Cardiac fibroblast (primary cell): Measurements from ENCODE around the gene SRSF1.

Source experiments
- DNase-seq, 2 donors: peaks; one replicate each; pipeline versions ENCODE4 v3.0.0 to v3.0.0-alpha.2; 2010; ENCODE audit warnings: low read depth in 2 of 2
- H3K4me3 ChIP-seq, 2 donors: replicated peaks in 1 of 2; 1 replicate in 1 of 2; 2 replicates in 1 of 2; pipeline ENCODE4 v1.5.1; 2011; ENCODE audit warnings: low read depth in 2 of 2, low read length in 2 of 2, mild to moderate bottlenecking in 2 of 2, moderate library complexity in 1 of 2
- TF ChIP-seq, protein P1 (sequence below): IDR thresholded peaks from one replicate; pipeline ENCODE4 v1.5.1; 2011; ENCODE audit warnings: low read depth, mild to moderate bottlenecking, low read length, inconsistent platforms

The SRSF1 gene

GRCh38 chr17:58041161-58041560 lies 34.1 kb upstream of the SRSF1 start:
- TF ChIP-seq, protein P1, sequence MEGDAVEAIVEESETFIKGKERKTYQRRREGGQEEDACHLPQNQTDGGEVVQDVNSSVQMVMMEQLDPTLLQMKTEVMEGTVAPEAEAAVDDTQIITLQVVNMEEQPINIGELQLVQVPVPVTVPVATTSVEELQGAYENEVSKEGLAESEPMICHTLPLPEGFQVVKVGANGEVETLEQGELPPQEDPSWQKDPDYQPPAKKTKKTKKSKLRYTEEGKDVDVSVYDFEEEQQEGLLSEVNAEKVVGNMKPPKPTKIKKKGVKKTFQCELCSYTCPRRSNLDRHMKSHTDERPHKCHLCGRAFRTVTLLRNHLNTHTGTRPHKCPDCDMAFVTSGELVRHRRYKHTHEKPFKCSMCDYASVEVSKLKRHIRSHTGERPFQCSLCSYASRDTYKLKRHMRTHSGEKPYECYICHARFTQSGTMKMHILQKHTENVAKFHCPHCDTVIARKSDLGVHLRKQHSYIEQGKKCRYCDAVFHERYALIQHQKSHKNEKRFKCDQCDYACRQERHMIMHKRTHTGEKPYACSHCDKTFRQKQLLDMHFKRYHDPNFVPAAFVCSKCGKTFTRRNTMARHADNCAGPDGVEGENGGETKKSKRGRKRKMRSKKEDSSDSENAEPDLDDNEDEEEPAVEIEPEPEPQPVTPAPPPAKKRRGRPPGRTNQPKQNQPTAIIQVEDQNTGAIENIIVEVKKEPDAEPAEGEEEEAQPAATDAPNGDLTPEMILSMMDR = no peak

DNA sequence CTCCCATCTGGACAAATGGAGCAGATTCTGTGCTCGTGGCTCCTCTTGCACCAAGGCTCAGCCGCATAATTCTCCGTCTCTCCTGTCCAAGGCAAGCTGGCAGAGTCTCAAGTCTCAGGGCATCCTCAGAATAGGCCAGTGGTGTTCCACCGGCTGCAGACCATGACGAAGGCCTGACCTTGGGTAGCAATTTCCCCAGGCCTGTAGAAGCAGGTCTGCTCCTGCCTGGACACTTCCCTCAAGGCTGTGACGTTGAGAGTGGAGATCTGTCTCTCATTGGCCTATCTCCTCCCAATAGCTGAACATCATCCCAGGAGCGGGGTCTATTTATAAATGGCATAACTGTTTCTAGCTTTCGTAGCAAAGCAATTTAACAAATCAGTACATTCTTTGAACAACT lies 33.3 kb upstream of the SRSF1 start:
- TF ChIP-seq, protein P1 = no peak
- H3K4me3 ChIP-seq = no peak overlapping the region
- no peak for DNase-seq

More at GRCh38 chr17:58041161-58041560, 34.1 kb upstream of the SRSF1 start:
- no peak for DNase-seq
- no peak overlapping the region for H3K4me3 ChIP-seq

- TF ChIP-seq, protein P1 = no peak
- no peak overlapping the region for H3K4me3 ChIP-seq
- no peak for DNase-seq
Measured at GRCh38 chr17:58039975-58040374, 32.9 kb upstream of the SRSF1 start.

DNA sequence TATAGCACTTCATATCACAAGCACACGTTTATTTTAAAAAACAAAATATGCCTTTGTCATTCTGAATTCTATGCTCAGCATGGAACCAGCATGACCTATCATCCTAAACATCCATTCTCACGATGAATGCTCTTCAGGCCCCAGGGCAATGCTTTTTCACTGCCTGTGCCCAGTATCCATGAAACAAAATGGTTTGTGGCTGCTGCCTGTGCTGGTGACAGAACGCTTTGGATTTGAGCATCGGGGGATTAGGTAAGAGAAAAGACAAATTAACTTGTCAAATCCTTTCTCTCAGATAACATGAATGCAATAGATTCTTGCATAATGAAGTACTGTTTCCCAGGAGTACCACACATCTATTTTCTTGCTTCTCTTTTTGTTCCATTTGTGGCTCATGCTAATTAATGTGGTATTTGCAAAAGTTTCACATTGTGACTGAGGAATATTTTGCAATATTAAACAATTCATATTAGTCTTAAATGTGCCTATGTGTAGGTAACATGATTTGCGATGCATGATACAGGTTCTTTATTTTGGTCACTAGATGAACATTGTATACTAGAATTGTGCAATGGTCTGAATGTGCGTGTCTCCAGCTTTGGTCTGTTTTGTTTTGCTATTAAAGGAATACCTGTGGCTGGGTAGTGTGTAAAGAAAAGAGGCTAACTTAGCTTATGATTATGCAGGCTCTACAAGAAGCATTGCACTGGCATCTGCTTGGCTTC lies 25.8 kb upstream of the SRSF1 start:
- H3K4me3 ChIP-seq = no peak overlapping the region
- DNase-seq = no peak
- TF ChIP-seq, protein P1 = no peak

GRCh38 chr17:58028578-58028977 lies 21.5 kb upstream of the SRSF1 start:
- no peak overlapping the region for H3K4me3 ChIP-seq
- peak in 1 of 2 donors; percentile 8 for DNase-seq
- TF ChIP-seq, protein P1 = no peak

DNA sequence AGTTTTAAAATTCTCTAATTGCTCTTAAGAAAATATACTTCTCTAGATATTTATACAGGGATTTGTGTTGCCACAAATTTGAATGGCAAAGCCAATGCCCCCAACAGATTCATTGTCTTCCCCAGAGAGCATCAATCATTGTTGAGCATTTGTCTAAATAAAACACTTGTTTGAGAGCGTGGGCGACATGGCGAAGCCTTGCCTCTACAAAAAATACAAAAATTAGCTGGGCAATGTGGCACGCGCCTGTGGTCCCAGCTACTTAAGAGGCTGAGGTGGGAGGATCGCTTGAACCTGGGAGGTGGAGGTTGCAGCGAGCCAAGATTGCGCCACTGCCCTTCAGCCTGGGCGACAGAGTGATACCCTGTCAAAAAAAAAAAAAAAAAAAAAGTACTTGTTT lies 13.4 kb upstream of the SRSF1 start:
- DNase-seq = no peak
- TF ChIP-seq, protein P1 = no peak
- no peak overlapping the region for H3K4me3 ChIP-seq

GRCh38 chr17:58019521-58019920 lies 12.5 kb upstream of the SRSF1 start:
- TF ChIP-seq, protein P1 = no peak
- no peak overlapping the region for H3K4me3 ChIP-seq
- DNase-seq = no peak
